Measurements from ENCODE around the gene CCDC196. TPM values are rescaled to one million over a fixed set of nuclear protein-coding genes. Genes with fewer than 3 reads are reported as not detected.

CCDC196 gene
- total and polyA plus RNA-seq, 2 of the 4 experiments (the other 2 are of a cell fraction), result not detected

DNA sequence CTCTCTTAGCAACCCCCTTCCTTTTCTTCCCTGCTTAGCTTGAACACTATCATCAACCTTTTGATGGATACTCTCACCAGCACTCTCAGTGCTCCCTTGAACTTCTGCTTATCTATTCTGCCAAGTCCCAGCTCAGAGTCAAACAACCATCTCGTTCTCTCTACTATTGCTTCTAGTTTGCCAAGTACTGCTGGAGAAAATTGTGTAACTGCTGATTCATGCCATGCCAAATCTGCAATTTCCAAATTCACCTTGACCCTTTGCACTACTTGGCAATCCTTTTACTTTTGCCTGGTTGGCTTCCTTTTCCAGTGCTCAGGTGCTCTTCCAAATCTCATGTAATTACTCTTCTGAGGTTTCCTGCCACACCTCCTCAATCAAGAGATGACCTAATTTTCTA, 2.8 kb upstream of the CCDC196 start:
- H2AK9ac ChIP-seq (replicated peaks; ENCODE audit: low read depth, low read length, poor library complexity), result no peak overlapping the region
- DNase-seq (no peak), ATAC-seq (ENCODE audit: low read depth) (no peak)
- no peaks in the 10 kb centered on the region for H3K79me1 ChIP-seq (ENCODE audit: low read depth in 1 of 2, low read length in 2 of 2)
- H3K27ac ChIP-seq (ENCODE audit: insufficient read depth, low read length), result no peak overlapping the region
- H3K9me1 ChIP-seq (ENCODE audit: insufficient read depth, low read length), result no peaks in the 10 kb centered on the region
- dilution Hi-C loops (cut with HindIII; ENCODE audit: low sequenced_read_pairs, unreplicated experiment), result no loop called here
- no peaks in the 10 kb centered on the region for H3K9me3 ChIP-seq (ENCODE audit: control insufficient read depth, insufficient read depth, low read length)
- no peak overlapping the region for H2AK5ac ChIP-seq (ENCODE audit: low read depth, low read length)
- H3K4me1 ChIP-seq (ENCODE audit: control insufficient read depth, insufficient read depth, low read length), result no peaks in the 10 kb centered on the region
- no peak overlapping the region for H3K4me2 ChIP-seq (ENCODE audit: low read depth, low read length)
- intact Hi-C loops (cut with micrococcal nuclease), result no loop called here
- no peak overlapping the region for H3K9ac ChIP-seq (ENCODE audit: low read depth, low read length)
- H3K4me3 ChIP-seq (ENCODE audit: insufficient read depth, low read depth, low read length), result no peak overlapping the region
- H3K27me3 ChIP-seq (ENCODE audit: control insufficient read depth, insufficient read depth, low read length), result no peaks in the 10 kb centered on the region
- no peak overlapping the region for H3K18ac ChIP-seq (ENCODE audit: low read depth, low read length)
- H2AFZ ChIP-seq (replicated peaks; ENCODE audit: low read length, poor library complexity), result no peak overlapping the region
- no peak overlapping the region for H3K56ac ChIP-seq (ENCODE audit: extremely low read depth, insufficient read depth, low read length)
- no peak overlapping the region for H3K23ac ChIP-seq (ENCODE audit: low read depth, low read length)
- no TSS peak for BruUV-seq (replicated peaks)
- no peaks in the 10 kb centered on the region for H3K36me3 ChIP-seq (ENCODE audit: control insufficient read depth, insufficient read depth, low read length)
- H2BK5ac ChIP-seq (ENCODE audit: low read depth, low read length, poor library complexity, severe bottlenecking), result no peak overlapping the region
- no peak overlapping the region for H4K8ac ChIP-seq (ENCODE audit: low read depth in 2 of 2, low read length in 2 of 2)
- no peak overlapping the region for H3K4ac ChIP-seq (ENCODE audit: low read depth, low read length)
- H4K5ac ChIP-seq (ENCODE audit: low read depth, low read length), result no peak overlapping the region
- no peak overlapping the region for H2BK15ac ChIP-seq (ENCODE audit: low read depth, low read length)
- H4K91ac ChIP-seq (ENCODE audit: insufficient read depth, low read depth, low read length), result no peak overlapping the region
- in situ Hi-C loops (cut with MboI; ENCODE audit: low sequenced_read_pairs), result no loop called here
- 20% methylated on average over 1 of the region's 1 CpG; no CpG with 5 or more reads in 1 of the 2 experiments for WGBS, 2 experiments (ENCODE audit: extremely low coverage in 2 of 2, insufficient read length in 1 of 2)
- no peak overlapping the region for H2BK20ac ChIP-seq (ENCODE audit: low read depth, low read length)
- POLR2A ChIA-PET (ENCODE audit: unreplicated experiment), result no interaction called here
- H2BK120ac ChIP-seq (ENCODE audit: low read depth, low read length), result no peak overlapping the region
- H3K14ac ChIP-seq (replicated peaks; ENCODE audit: low read depth, low read length), result no peak overlapping the region
- TF ChIP-seq, protein P1, sequence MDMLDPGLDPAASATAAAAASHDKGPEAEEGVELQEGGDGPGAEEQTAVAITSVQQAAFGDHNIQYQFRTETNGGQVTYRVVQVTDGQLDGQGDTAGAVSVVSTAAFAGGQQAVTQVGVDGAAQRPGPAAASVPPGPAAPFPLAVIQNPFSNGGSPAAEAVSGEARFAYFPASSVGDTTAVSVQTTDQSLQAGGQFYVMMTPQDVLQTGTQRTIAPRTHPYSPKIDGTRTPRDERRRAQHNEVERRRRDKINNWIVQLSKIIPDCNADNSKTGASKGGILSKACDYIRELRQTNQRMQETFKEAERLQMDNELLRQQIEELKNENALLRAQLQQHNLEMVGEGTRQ (IDR thresholded peaks at IDR 0.05; ENCODE audit: low read depth, low read length), result no peak
- TF ChIP-seq RAD21 (IDR thresholded peaks at IDR 0.05; ENCODE audit: low read length), result no peak
- no peaks in the 10 kb centered on the region for H4K20me1 ChIP-seq (ENCODE audit: insufficient read depth, low read length)
- CTCF ChIA-PET, result no interaction called here
